SK-N-SH (cell line): ENCODE data around the gene COL23A1.

Source experiments
- EP300 ChIP-seq, 2 experiments: IDR thresholded peaks; 2 replicates each; pipeline versions ENCODE4 v1.4.0 to v1.6.1; 2012; ENCODE audit warnings: borderline replicate concordance in 1 of 2, low read depth in 1 of 2, low read length in 1 of 2
- EZH2phosphoT487 ChIP-seq: fragments of 200-600 bp; sonication (generic); IDR thresholded peaks from 2 replicates; pipeline ENCODE4 v1.6.1; 2017; ENCODE audit warnings: low read depth, mixed run types, mild to moderate bottlenecking, antibody characterized with exemption, moderate library complexity, borderline replicate concordance
- GABPA ChIP-seq: IDR thresholded peaks from 2 replicates; pipeline ENCODE4 v1.4.0; 2012; ENCODE audit warnings: low read depth, mild to moderate bottlenecking
- GATA2 ChIP-seq: sonication (generic); formaldehyde crosslinking; IDR thresholded peaks from 2 replicates; pipeline ENCODE4 v1.5.0; 2020; ENCODE audit warnings: mild to moderate bottlenecking, missing genetic modification reagents
- JUND ChIP-seq: IDR thresholded peaks from 2 replicates; pipeline ENCODE4 v1.4.0; 2012
- RFX5 ChIP-seq: IDR thresholded peaks from 2 replicates; pipeline ENCODE4 v1.6.1; 2012; ENCODE audit warnings: mild to moderate bottlenecking, improper control_type of control experiment, low read length
- SIN3A ChIP-seq: IDR thresholded peaks from 2 replicates; pipeline ENCODE4 v1.6.1; 2012; ENCODE audit warnings: low read depth, mild to moderate bottlenecking, low read length, moderate library complexity, borderline replicate concordance
- SMC3 ChIP-seq: IDR thresholded peaks from 2 replicates; pipeline ENCODE4 v1.6.1; 2012; ENCODE audit warnings: low read depth, low read length, improper control_type of control experiment
- TF ChIP-seq, protein P1 (sequence below): fragments of 200-600 bp; sonication (generic); IDR thresholded peaks from 2 replicates; pipeline ENCODE4 v1.6.1; 2017; ENCODE audit warnings: antibody characterized with exemption, mild to moderate bottlenecking, moderate library complexity
- TF ChIP-seq, protein P2 (sequence below): fragments of 150-350 bp; IDR thresholded peaks from 2 replicates; pipeline ENCODE4 v1.6.1; 2017; ENCODE audit warnings: antibody characterized with exemption, low read length, low read depth, borderline replicate concordance
- TF ChIP-seq, protein P3 (sequence below): IDR thresholded peaks from 2 replicates; pipeline ENCODE4 v1.6.1; 2012; ENCODE audit warnings: mild to moderate bottlenecking, low read depth, low read length, moderate library complexity
- TF ChIP-seq, protein P4 (sequence below): IDR thresholded peaks from 2 replicates; pipeline ENCODE4 v1.4.0; 2012; ENCODE audit warnings: low read depth

DNA sequence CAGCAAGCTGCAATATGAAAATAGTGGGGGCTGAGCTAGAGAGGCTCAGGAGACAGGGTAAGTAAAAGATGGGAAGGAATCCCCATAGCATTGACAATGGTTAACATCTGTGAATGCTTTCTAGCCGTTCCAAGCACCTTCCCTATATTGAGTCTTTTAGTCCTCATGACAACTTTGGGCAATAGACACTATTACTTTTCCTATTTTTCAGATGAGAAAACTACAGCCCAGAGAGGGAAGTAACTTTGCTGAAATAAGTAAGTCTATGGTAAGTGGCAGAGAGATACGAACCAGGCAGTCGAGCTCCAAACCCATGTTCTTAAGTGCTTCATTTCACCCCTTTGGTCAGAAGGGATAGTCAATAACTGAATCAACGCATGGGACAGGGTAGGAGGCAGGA is 94.5 kb downstream of the COL23A1 start:
- TF ChIP-seq SIN3A, result no peak
- TF ChIP-seq, protein P1, sequence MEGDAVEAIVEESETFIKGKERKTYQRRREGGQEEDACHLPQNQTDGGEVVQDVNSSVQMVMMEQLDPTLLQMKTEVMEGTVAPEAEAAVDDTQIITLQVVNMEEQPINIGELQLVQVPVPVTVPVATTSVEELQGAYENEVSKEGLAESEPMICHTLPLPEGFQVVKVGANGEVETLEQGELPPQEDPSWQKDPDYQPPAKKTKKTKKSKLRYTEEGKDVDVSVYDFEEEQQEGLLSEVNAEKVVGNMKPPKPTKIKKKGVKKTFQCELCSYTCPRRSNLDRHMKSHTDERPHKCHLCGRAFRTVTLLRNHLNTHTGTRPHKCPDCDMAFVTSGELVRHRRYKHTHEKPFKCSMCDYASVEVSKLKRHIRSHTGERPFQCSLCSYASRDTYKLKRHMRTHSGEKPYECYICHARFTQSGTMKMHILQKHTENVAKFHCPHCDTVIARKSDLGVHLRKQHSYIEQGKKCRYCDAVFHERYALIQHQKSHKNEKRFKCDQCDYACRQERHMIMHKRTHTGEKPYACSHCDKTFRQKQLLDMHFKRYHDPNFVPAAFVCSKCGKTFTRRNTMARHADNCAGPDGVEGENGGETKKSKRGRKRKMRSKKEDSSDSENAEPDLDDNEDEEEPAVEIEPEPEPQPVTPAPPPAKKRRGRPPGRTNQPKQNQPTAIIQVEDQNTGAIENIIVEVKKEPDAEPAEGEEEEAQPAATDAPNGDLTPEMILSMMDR, result no peak
- TF ChIP-seq RFX5, result no peak
- TF ChIP-seq SMC3, result no peak
- TF ChIP-seq, protein P2, sequence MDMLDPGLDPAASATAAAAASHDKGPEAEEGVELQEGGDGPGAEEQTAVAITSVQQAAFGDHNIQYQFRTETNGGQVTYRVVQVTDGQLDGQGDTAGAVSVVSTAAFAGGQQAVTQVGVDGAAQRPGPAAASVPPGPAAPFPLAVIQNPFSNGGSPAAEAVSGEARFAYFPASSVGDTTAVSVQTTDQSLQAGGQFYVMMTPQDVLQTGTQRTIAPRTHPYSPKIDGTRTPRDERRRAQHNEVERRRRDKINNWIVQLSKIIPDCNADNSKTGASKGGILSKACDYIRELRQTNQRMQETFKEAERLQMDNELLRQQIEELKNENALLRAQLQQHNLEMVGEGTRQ, result no peak
- no peak for TF ChIP-seq EZH2phosphoT487
- TF ChIP-seq, protein P3, sequence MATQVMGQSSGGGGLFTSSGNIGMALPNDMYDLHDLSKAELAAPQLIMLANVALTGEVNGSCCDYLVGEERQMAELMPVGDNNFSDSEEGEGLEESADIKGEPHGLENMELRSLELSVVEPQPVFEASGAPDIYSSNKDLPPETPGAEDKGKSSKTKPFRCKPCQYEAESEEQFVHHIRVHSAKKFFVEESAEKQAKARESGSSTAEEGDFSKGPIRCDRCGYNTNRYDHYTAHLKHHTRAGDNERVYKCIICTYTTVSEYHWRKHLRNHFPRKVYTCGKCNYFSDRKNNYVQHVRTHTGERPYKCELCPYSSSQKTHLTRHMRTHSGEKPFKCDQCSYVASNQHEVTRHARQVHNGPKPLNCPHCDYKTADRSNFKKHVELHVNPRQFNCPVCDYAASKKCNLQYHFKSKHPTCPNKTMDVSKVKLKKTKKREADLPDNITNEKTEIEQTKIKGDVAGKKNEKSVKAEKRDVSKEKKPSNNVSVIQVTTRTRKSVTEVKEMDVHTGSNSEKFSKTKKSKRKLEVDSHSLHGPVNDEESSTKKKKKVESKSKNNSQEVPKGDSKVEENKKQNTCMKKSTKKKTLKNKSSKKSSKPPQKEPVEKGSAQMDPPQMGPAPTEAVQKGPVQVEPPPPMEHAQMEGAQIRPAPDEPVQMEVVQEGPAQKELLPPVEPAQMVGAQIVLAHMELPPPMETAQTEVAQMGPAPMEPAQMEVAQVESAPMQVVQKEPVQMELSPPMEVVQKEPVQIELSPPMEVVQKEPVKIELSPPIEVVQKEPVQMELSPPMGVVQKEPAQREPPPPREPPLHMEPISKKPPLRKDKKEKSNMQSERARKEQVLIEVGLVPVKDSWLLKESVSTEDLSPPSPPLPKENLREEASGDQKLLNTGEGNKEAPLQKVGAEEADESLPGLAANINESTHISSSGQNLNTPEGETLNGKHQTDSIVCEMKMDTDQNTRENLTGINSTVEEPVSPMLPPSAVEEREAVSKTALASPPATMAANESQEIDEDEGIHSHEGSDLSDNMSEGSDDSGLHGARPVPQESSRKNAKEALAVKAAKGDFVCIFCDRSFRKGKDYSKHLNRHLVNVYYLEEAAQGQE, result no peak
- no peak for TF ChIP-seq GABPA
- TF ChIP-seq EP300 (IDR thresholded peaks at IDR 0.05; ENCODE audit: borderline replicate concordance in 1 of 2, low read depth in 1 of 2, low read length in 1 of 2), result no peak
- TF ChIP-seq GATA2 (CRISPR knock-in tag), result no peak
- TF ChIP-seq JUND, result no peak
- TF ChIP-seq, protein P4, sequence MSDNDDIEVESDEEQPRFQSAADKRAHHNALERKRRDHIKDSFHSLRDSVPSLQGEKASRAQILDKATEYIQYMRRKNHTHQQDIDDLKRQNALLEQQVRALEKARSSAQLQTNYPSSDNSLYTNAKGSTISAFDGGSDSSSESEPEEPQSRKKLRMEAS, result no peak
